ENCODE results near the gene MEOX2. TPM values are rescaled to one million over a fixed set of nuclear protein-coding genes. Genes with fewer than 3 reads are reported as not detected.

The MEOX2 gene
- total RNA-seq (2014; rRNA removed; shearing (Covaris generic)) = not detected in 2 replicates

GRCh38 chr7:15686295-15686956 lies at the start of gene MEOX2:
Gene MEOX2 (minus strand): TSS chr7:15686683. CDS start chr7:15686402, 281 bp downstream.
- Histone ChIP-seq H3K4me3 (no peak within 1 kb of the TSS), H3K4me1 (replicated peaks) (no peaks in the 10 kb centered on the region), H3K27me3 (replicated peaks) (peaks cover 6% of the 10 kb centered on the region), H3K9me3 (replicated peaks) (no peaks in the 10 kb centered on the region), H3K36me3 (no peaks in the 10 kb centered on the region), H3K27ac (no peak within 1 kb of the TSS)
- DNase-seq (ENCODE audit: low read depth in 1 of 2, low spot score in 2 of 2) = no peak

- H3K4me3 ChIP-seq = no peak overlapping the region
- H3K4me1 ChIP-seq (replicated peaks) = no peaks in the 10 kb centered on the region
- no peak overlapping the region for H3K27ac ChIP-seq
- no peaks in the 10 kb centered on the region for H3K9me3 ChIP-seq (replicated peaks)
- H3K27me3 ChIP-seq (replicated peaks) = no peaks in the 10 kb centered on the region
- no peaks in the 10 kb centered on the region for H3K36me3 ChIP-seq
- no peak for DNase-seq (ENCODE audit: low read depth in 1 of 2, low spot score in 2 of 2)
These were observed 43.3 kb upstream of the MEOX2 start for GRCh38 chr7:15729746-15730145.

GRCh38 chr7:15725051-15725450 lies 38.6 kb upstream of the MEOX2 start:
- no peak for DNase-seq (ENCODE audit: low read depth in 1 of 2, low spot score in 2 of 2)
- H3K27me3 ChIP-seq (replicated peaks) = no peaks in the 10 kb centered on the region
- H3K4me3 ChIP-seq = no peak overlapping the region
- no peaks in the 10 kb centered on the region for H3K4me1 ChIP-seq (replicated peaks)
- no peaks in the 10 kb centered on the region for H3K9me3 ChIP-seq (replicated peaks)
- no peaks in the 10 kb centered on the region for H3K36me3 ChIP-seq
- no peak overlapping the region for H3K27ac ChIP-seq

- Histone ChIP-seq H3K27ac (no peak overlapping the region), H3K27me3 (replicated peaks) (no peaks in the 10 kb centered on the region), H3K4me3 (no peak overlapping the region), H3K36me3 (no peaks in the 10 kb centered on the region), H3K9me3 (replicated peaks) (no peaks in the 10 kb centered on the region), H3K4me1 (replicated peaks) (no peaks in the 10 kb centered on the region)
- DNase-seq (ENCODE audit: low read depth in 1 of 2, low spot score in 2 of 2) = no peak
These were observed 37.4 kb upstream of the MEOX2 start for GRCh38 chr7:15723841-15724240.

GRCh38 chr7:15720849-15721471 lies 34.5 kb upstream of the MEOX2 start:
- Histone ChIP-seq H3K4me1 (replicated peaks) (no peaks in the 10 kb centered on the region), H3K4me3 (no peak overlapping the region), H3K27me3 (replicated peaks) (no peaks in the 10 kb centered on the region), H3K36me3 (no peaks in the 10 kb centered on the region), H3K9me3 (replicated peaks) (no peaks in the 10 kb centered on the region), H3K27ac (no peak overlapping the region)
- peak in 1 of 2 experiments; percentile 23 for DNase-seq (ENCODE audit: low read depth in 1 of 2, low spot score in 2 of 2)

GRCh38 chr7:15719311-15719710 lies 32.8 kb upstream of the MEOX2 start:
- Histone ChIP-seq H3K4me3 (no peak overlapping the region), H3K27ac (no peak overlapping the region), H3K27me3 (replicated peaks) (no peaks in the 10 kb centered on the region), H3K4me1 (replicated peaks) (no peaks in the 10 kb centered on the region), H3K36me3 (no peaks in the 10 kb centered on the region), H3K9me3 (replicated peaks) (no peaks in the 10 kb centered on the region)
- DNase-seq (ENCODE audit: low read depth in 1 of 2, low spot score in 2 of 2) = no peak

GRCh38 chr7:15715435-15715834 lies 29.0 kb upstream of the MEOX2 start:
- Histone ChIP-seq H3K36me3 (no peaks in the 10 kb centered on the region), H3K4me3 (no peak overlapping the region), H3K27me3 (replicated peaks) (no peaks in the 10 kb centered on the region), H3K4me1 (replicated peaks) (no peaks in the 10 kb centered on the region), H3K9me3 (replicated peaks) (no peaks in the 10 kb centered on the region), H3K27ac (no peak overlapping the region)
- DNase-seq (ENCODE audit: low read depth in 1 of 2, low spot score in 2 of 2) = no peak

GRCh38 chr7:15709978-15710377 lies 23.5 kb upstream of the MEOX2 start:
- DNase-seq (ENCODE audit: low read depth in 1 of 2, low spot score in 2 of 2) = no peak
- no peak overlapping the region for H3K27ac ChIP-seq
- H3K27me3 ChIP-seq (replicated peaks) = no peaks in the 10 kb centered on the region
- H3K4me1 ChIP-seq (replicated peaks) = no peaks in the 10 kb centered on the region
- no peak overlapping the region for H3K4me3 ChIP-seq
- H3K36me3 ChIP-seq = no peaks in the 10 kb centered on the region
- no peaks in the 10 kb centered on the region for H3K9me3 ChIP-seq (replicated peaks)

- Histone ChIP-seq H3K27me3 (replicated peaks) (no peaks in the 10 kb centered on the region; the same call in 1 of the 2 replicates), H3K4me1 (replicated peaks) (no peaks in the 10 kb centered on the region), H3K36me3 (no peaks in the 10 kb centered on the region), H3K9me3 (replicated peaks) (no peaks in the 10 kb centered on the region), H3K4me3 (no peak overlapping the region), H3K27ac (no peak overlapping the region)
- DNase-seq (ENCODE audit: low read depth in 1 of 2, low spot score in 2 of 2) = no peak
These were observed 21.1 kb upstream of the MEOX2 start for GRCh38 chr7:15707570-15707969.

- no peaks in the 10 kb centered on the region; the same call in 1 of the 2 replicates for H3K27me3 ChIP-seq (replicated peaks)
- H3K4me1 ChIP-seq (replicated peaks) = no peaks in the 10 kb centered on the region
- no peaks in the 10 kb centered on the region for H3K36me3 ChIP-seq
- no peak overlapping the region for H3K27ac ChIP-seq
- no peak overlapping the region for H3K4me3 ChIP-seq
- DNase-seq (ENCODE audit: low read depth in 1 of 2, low spot score in 2 of 2) = no peak
- no peaks in the 10 kb centered on the region for H3K9me3 ChIP-seq (replicated peaks)
These were observed 17.2 kb upstream of the MEOX2 start for GRCh38 chr7:15703732-15704131.

GRCh38 chr7:15692501-15693020 lies 6.1 kb upstream of the MEOX2 start:
- Histone ChIP-seq H3K4me1 (replicated peaks) (no peaks in the 10 kb centered on the region), H3K36me3 (no peaks in the 10 kb centered on the region), H3K9me3 (replicated peaks) (no peaks in the 10 kb centered on the region), H3K27me3 (replicated peaks) (no peaks in the 10 kb centered on the region), H3K4me3 (no peak overlapping the region), H3K27ac (no peak overlapping the region)
- no peak for DNase-seq (ENCODE audit: low read depth in 1 of 2, low spot score in 2 of 2)

- H3K4me1 ChIP-seq (replicated peaks) = no peaks in the 10 kb centered on the region
- no peaks in the 10 kb centered on the region for H3K9me3 ChIP-seq (replicated peaks)
- H3K4me3 ChIP-seq = no peak overlapping the region
- H3K27me3 ChIP-seq (replicated peaks) = peaks cover 6% of the 10 kb centered on the region
- DNase-seq (ENCODE audit: low read depth in 1 of 2, low spot score in 2 of 2) = no peak
- no peaks in the 10 kb centered on the region for H3K36me3 ChIP-seq
- H3K27ac ChIP-seq = no peak overlapping the region
These were observed 2.4 kb upstream of the MEOX2 start for GRCh38 chr7:15688911-15689310.

- DNase-seq (ENCODE audit: low read depth in 1 of 2, low spot score in 2 of 2) = no peak
- H3K9me3 ChIP-seq (replicated peaks) = no peaks in the 10 kb centered on the region
- H3K4me3 ChIP-seq = no peak overlapping the region
- H3K36me3 ChIP-seq = no peaks in the 10 kb centered on the region
- no peak overlapping the region for H3K27ac ChIP-seq
- H3K4me1 ChIP-seq (replicated peaks) = no peaks in the 10 kb centered on the region
- peaks cover 6% of the 10 kb centered on the region for H3K27me3 ChIP-seq (replicated peaks)
These were observed 1.8 kb upstream of the MEOX2 start for GRCh38 chr7:15688279-15688626.

GRCh38 chr7:15687546-15688278 lies 1.2 kb upstream of the MEOX2 start:
- no peaks in the 10 kb centered on the region for H3K9me3 ChIP-seq (replicated peaks)
- H3K27me3 ChIP-seq (replicated peaks) = peaks cover 6% of the 10 kb centered on the region
- H3K36me3 ChIP-seq = no peaks in the 10 kb centered on the region
- no peak overlapping the region for H3K4me3 ChIP-seq
- H3K27ac ChIP-seq = no peak overlapping the region
- no peaks in the 10 kb centered on the region for H3K4me1 ChIP-seq (replicated peaks)
- no peak for DNase-seq (ENCODE audit: low read depth in 1 of 2, low spot score in 2 of 2)

Measured in SJSA1 (cell line).